Measurements from ENCODE around the gene TMX2.

Gene TMX2

GRCh38 chr11:57773026-57773598, 60.7 kb downstream of the TMX2 start:
- no peak for TF ChIP-seq GATA3 (IDR thresholded peaks at IDR 0.05; ENCODE audit: low read depth, low read length)
- no peak for TF ChIP-seq GATA2 (IDR thresholded peaks at IDR 0.05; ENCODE audit: low read depth, low read length)

GRCh38 chr11:57775491-57775890, 63.1 kb downstream of the TMX2 start:
- TF ChIP-seq GATA3 (IDR thresholded peaks at IDR 0.05; ENCODE audit: low read depth, low read length): no peak
- TF ChIP-seq GATA2 (IDR thresholded peaks at IDR 0.05; ENCODE audit: low read depth, low read length): no peak

- no peak for TF ChIP-seq GATA3 (IDR thresholded peaks at IDR 0.05; ENCODE audit: low read depth, low read length)
- no peak for TF ChIP-seq GATA2 (IDR thresholded peaks at IDR 0.05; ENCODE audit: low read depth, low read length)
Measured at GRCh38 chr11:57776031-57776521, 63.7 kb downstream of the TMX2 start.

- TF ChIP-seq GATA3 (IDR thresholded peaks at IDR 0.05; ENCODE audit: low read depth, low read length): no peak
- TF ChIP-seq GATA2 (IDR thresholded peaks at IDR 0.05; ENCODE audit: low read depth, low read length): no peak
Measured at GRCh38 chr11:57776577-57777210, 64.3 kb downstream of the TMX2 start.

- TF ChIP-seq GATA3 (IDR thresholded peaks at IDR 0.05; ENCODE audit: low read depth, low read length) (no peak), GATA2 (IDR thresholded peaks at IDR 0.05; ENCODE audit: low read depth, low read length) (no peak)
Measured at GRCh38 chr11:57777969-57778317, 65.5 kb downstream of the TMX2 start.

- TF ChIP-seq GATA2 (IDR thresholded peaks at IDR 0.05; ENCODE audit: low read depth, low read length): peak; percentile 62
- no peak for TF ChIP-seq GATA3 (IDR thresholded peaks at IDR 0.05; ENCODE audit: low read depth, low read length)
Measured at GRCh38 chr11:57778318-57779037, 66.1 kb downstream of the TMX2 start.

- TF ChIP-seq GATA2 (IDR thresholded peaks at IDR 0.05; ENCODE audit: low read depth, low read length) (no peak), GATA3 (IDR thresholded peaks at IDR 0.05; ENCODE audit: low read depth, low read length) (no peak)
Measured at GRCh38 chr11:57779276-57779675, 66.9 kb downstream of the TMX2 start.

GRCh38 chr11:57781529-57781943, 69.1 kb downstream of the TMX2 start:
- TF ChIP-seq GATA3 (IDR thresholded peaks at IDR 0.05; ENCODE audit: low read depth, low read length) (no peak), GATA2 (IDR thresholded peaks at IDR 0.05; ENCODE audit: low read depth, low read length) (no peak)

GRCh38 chr11:57785072-57785471, 72.7 kb downstream of the TMX2 start:
- TF ChIP-seq GATA2 (IDR thresholded peaks at IDR 0.05; ENCODE audit: low read depth, low read length) (no peak), GATA3 (IDR thresholded peaks at IDR 0.05; ENCODE audit: low read depth, low read length) (no peak)

- no peak for TF ChIP-seq GATA2 (IDR thresholded peaks at IDR 0.05; ENCODE audit: low read depth, low read length)
- TF ChIP-seq GATA3 (IDR thresholded peaks at IDR 0.05; ENCODE audit: low read depth, low read length): no peak
Measured at GRCh38 chr11:57786436-57786835, 74.0 kb downstream of the TMX2 start.

- TF ChIP-seq GATA3 (IDR thresholded peaks at IDR 0.05; ENCODE audit: low read depth, low read length): no peak
- TF ChIP-seq GATA2 (IDR thresholded peaks at IDR 0.05; ENCODE audit: low read depth, low read length): no peak
Measured at GRCh38 chr11:57787006-57787604, 74.7 kb downstream of the TMX2 start.

GRCh38 chr11:57787920-57788702, 75.7 kb downstream of the TMX2 start:
- TF ChIP-seq GATA3 (IDR thresholded peaks at IDR 0.05; ENCODE audit: low read depth, low read length): no peak
- no peak for TF ChIP-seq GATA2 (IDR thresholded peaks at IDR 0.05; ENCODE audit: low read depth, low read length)

GRCh38 chr11:57788703-57789088, 76.3 kb downstream of the TMX2 start:
- no peak for TF ChIP-seq GATA3 (IDR thresholded peaks at IDR 0.05; ENCODE audit: low read depth, low read length)
- no peak for TF ChIP-seq GATA2 (IDR thresholded peaks at IDR 0.05; ENCODE audit: low read depth, low read length)

Data from SH-SY5Y (cell line).